GM18868 (cell line): ENCODE data around the gene CHCT1.
"Not testable (repeated sequence)": the region's sequence is repeated elsewhere in the genome, so short reads cannot be mapped to it uniquely, and the experiment has no call there.

Source experiments
- ATAC-seq: cut with Tn5 transposase; IDR thresholded peaks from one replicate; pipeline ENCODE4 v1.9.1; 2021; ENCODE audit warnings: mild to moderate bottlenecking, moderate library complexity; ENCODE audit not compliant: unreplicated experiment

The CHCT1 gene

DNA sequence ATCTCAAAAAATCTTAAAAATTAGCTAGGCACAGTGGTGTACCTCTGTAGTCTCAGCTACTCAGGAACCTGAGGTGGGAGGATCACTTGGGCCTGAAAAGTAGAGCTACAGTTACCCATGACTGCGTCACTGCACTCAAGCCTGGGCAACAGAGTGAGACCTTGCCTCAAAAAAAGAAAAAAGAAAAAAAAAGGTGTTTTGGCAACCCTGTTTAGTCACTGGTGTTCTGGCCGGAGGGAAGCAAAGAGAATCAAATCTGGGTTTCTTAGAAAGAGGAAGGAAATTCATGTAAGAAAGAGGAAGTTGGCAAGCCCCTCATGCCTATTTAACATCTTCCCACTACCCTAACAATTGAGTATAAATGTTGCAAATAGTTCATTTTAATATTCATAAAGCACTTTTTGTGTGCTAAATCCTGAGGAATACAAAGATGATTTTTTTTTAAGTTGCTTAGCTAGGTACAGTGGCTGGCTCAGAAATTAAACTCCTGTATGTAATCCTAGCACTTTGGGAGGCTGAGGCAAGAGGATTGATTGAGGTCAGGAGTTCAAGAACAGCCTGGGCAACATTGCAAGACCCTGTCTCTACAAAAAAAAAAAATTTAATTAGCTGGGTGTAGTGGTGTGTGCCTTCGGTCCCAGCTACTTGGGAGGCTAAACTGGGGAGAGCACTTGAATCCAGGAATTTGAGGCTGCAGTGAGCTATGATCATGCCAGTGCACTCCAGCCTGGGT is 23.9 kb upstream of the CHCT1 start:
- peak; percentile 77 for ATAC-seq

GRCh38 chr17:60401819-60402218 is 20.5 kb upstream of the CHCT1 start:
- ATAC-seq, result no peak

DNA sequence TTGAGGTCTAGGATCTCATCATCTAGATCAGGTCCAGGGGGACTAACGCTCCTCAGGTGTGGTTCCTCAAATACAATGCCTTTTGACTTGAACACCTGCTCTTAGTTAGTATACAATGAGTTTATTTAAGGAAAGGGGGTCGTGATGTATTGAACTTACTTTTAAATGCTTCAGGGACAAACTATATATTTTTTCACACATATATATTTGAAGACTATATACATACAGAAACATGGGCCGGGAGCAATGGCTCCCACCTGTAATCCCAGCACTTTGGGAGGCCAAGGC is 18.8 kb upstream of the CHCT1 start:
- ATAC-seq, result no peak

- ATAC-seq, result no peak
Measured at GRCh38 chr17:60403962-60404361, 18.3 kb upstream of the CHCT1 start.

DNA sequence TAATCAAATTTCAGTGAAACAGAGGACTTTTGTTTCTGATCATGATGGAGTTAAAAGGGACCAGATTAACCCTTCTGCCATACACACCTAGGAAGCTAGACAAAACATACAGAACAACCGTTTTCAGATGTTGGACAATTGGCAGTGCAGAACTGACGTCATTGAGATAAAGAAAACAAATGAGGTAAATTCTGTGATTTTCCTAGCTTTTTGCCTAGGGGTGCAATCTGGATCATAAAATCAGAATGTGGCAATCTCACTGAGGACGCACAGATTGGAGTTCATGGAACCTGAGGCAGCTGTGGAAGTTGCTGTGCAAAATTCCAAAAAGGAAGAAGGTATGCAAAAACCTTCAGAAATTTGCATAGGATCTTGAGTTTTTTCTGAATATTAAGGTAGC is 15.4 kb upstream of the CHCT1 start:
- ATAC-seq, result no peak

DNA sequence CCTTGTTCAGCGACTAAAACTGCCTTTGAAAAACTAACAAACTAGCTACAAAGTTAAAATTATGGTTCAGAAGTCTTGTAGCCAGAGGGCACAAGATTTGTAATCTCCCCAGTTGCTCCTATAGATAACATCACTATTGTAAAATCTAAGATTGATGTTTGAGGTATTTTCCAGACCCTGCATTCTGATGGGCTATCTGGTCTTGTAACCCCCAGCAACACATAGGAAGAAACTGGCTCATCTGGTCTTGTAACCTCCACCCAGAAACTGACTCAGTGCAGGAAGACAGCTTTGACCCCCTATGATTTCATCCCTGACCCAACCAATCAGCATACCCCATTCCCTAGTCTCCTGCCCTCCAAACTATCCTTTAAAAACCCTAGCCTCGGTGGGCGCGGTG is 12.3 kb upstream of the CHCT1 start:
- no peak for ATAC-seq

GRCh38 chr17:60412701-60413100 is 9.6 kb upstream of the CHCT1 start:
- ATAC-seq, result no peak

- ATAC-seq, result no peak
Measured at GRCh38 chr17:60415146-60415545, 7.1 kb upstream of the CHCT1 start.

- ATAC-seq, result no peak
Measured at GRCh38 chr17:60416368-60416925, 5.8 kb upstream of the CHCT1 start.

DNA sequence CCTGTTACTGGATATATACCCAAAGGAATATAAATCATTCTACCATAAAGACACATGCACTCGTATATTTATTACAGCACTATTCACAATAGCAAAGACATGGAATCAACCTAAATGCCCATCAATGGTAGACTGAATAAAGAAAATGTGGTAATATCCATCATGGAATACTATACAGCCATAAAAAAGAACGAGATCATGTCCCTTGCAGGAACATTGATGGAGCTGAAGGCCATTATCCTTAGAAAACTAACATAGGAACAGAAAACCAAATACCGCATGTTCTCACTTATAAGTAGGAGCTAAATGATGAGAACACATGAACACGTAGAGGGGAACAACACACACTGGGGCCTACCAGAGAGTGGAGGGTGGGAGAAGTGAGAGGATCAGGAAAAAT is 3.3 kb upstream of the CHCT1 start:
- ATAC-seq, result not testable (repeated sequence)

GRCh38 chr17:60419875-60420274 is 2.4 kb upstream of the CHCT1 start:
- ATAC-seq, result not testable (repeated sequence)

GRCh38 chr17:60421273-60422161 is 772 bp upstream of the CHCT1 start:
- peak; percentile 92 for ATAC-seq

DNA sequence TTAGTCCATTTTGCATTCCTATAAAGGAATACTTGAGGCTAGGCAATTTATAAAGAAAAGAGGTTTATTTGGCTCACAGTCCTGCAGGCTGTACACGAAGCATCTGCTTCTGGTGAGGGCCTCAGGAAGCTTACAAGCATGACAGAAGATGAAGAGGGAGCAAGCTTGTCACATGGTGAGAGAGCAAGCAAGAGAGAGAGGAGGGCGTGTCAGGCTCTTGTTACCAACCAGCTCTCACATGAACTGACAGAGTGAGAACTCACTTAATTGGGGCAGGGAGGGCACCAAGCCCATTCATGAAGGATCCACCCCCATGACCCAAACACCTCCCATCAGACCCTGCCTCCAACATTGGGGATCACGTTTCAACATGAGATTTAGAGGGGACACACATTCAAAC is 1.6 kb downstream of the CHCT1 start:
- no peak for ATAC-seq

- ATAC-seq, result no peak
Measured at GRCh38 chr17:60425626-60426025, 3.3 kb downstream of the CHCT1 start.

- ATAC-seq, result no peak
Measured at GRCh38 chr17:60426596-60426995, 4.3 kb downstream of the CHCT1 start.

DNA sequence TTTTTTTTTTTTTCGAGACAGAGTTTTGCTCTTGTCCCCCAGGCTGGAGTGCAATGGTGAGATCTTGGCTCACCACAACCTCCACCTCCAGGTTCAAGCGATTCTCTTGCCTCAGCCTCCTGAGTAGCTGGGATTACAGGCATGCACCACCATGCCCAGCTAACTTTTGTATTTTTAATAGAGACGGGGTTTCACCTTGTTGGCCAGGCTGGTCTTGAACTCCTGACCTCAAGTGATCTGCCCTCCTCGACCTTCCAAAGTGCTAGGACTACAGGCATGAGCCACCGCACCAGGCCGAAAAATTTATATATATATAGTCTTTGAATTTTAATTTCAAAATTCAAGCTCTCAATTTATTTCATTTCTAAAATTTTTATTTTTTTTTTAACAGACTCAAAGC is 6.2 kb downstream of the CHCT1 start:
- not testable (repeated sequence) for ATAC-seq

GRCh38 chr17:60430561-60430960 is 8.3 kb downstream of the CHCT1 start:
- not testable (repeated sequence) for ATAC-seq

- ATAC-seq, result not testable (repeated sequence)
Measured at GRCh38 chr17:60433021-60433997, 11.0 kb downstream of the CHCT1 start.

- no peak for ATAC-seq
Measured at GRCh38 chr17:60435244-60436167, 13.2 kb downstream of the CHCT1 start.

DNA sequence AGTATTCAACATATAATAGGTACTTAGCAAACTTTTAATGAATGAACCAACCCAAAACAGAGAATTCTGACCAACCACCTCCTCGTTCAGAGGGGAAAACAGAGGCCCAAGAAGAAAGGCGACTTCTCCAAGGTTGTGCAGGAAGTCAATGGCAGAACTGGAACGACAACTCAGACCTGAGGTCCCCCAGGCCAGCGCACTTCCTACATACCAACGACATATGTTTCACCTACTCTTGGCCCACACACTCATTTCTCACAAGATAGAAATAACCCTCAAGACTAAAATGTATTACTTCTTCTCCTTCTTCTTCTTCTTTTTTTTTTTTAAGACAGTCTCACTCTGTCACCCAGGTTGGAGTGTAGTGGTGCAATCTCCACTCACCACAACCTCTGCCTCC is 14.4 kb downstream of the CHCT1 start:
- ATAC-seq, result no peak
